ENCODE data around the gene TIAM1.
A peak's percentile ranks its signal among the peaks of the same experiment; 100 is the strongest.

Gene TIAM1

DNA sequence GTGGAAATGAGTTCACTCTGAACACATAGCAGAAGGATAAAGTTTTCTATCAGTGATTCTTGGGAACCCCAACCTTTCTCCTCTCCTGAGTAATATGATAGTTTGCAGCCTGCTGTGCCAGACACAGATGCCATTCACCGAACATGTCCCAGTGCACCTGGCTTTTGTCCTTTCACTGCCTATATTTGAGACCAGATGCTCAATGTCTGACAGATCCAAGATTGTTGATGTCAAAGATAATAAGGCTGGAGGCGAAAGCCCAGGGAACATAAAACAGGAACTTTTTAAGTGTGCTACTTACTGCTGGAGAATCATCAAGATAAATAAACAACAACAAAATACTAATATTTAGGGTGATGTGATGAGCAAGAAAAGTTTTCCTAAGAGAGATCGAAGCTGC lies 139.3 kb downstream of the TIAM1 start:
- no peak for DNase-seq (ENCODE audit: low read depth in 2 of 2)

DNA sequence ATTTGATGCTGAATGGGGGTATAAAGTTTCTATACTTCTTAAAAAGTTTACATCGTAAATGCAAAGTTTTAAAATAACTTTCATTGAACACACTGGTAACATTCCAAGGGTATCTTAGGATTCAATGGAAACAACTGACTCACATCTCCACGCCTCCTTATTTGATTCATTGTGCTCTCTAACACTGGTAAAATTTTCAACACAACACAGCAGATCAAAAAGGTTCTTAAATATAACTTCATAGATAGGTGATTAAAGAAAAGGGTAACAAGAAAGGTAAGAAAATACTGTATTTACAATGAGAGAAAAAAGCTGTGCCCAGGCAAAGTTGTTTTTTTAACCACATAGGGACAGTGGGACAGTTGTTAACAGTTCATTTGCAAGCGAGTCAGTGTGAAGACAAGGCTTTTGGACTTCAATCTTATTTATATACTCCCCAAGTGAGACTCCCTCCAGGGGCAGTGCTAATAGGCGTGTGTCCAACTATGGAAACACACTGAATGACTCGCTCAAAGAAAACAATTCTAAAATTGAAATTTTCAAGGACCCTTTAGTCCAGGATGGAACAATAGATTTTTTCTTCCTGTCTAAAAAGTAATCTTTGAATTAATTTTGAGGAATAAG lies 140.5 kb downstream of the TIAM1 start:
- no peak for DNase-seq (ENCODE audit: low read depth in 2 of 2)

DNA sequence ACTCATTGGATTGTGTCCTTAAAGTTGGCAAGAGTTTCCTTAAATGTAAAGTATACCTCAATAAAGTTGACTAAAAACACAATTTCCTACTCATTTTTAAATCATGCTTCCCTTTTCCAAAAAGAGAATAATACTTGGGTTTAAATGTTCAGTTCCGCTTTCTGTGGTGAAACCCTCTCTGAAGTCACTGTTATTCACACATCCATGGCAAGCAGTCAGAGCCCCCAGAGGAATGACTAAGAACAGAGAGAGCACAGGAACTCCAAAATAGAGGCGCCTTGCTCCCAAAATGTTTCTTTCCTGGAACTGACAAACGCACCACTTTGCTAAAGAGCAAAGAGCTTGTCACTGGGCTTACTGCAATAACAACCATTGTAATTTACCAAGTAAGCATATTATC lies 142.5 kb downstream of the TIAM1 start:
- DNase-seq (ENCODE audit: low read depth in 2 of 2): no peak

DNA sequence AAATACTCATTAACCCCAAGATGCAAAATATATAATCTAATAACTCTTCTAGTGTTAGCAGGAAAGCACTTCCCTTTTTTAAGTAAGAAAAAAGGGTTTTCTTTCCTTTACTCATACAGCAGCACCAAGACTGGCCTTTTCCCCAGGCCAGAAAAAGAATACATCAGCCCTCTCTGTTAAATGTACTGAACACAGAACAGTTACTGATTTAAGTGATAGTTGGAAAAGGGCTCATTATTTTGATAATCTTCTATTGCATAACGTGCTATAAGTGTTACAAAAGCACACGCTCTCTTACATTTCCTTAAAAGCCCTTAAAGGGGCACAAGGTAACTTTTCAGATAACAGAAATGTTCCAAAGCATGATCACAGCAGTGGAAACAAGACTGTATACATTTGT lies 142.9 kb downstream of the TIAM1 start:
- DNase-seq (ENCODE audit: low read depth in 2 of 2): no peak

DNA sequence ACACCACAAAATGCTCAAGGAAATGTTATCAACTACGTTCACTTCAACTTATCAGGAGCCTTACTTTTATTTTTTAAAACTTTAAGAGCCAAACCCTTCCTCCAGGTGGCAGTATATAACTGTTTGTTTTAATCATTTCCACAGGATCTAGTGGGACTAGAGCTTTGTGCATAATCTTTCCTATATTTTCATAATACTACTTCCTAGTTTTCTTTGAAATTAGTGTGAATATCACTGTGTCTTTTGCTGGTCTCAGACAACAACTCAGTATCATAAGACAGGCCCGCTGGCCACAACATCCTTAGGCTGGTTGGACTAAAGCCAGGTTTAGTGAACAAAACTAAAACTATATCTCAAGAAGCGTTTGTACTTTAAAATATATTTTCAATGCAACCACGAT lies 145.5 kb downstream of the TIAM1 start:
- no peak for DNase-seq (ENCODE audit: low read depth in 2 of 2)

DNA sequence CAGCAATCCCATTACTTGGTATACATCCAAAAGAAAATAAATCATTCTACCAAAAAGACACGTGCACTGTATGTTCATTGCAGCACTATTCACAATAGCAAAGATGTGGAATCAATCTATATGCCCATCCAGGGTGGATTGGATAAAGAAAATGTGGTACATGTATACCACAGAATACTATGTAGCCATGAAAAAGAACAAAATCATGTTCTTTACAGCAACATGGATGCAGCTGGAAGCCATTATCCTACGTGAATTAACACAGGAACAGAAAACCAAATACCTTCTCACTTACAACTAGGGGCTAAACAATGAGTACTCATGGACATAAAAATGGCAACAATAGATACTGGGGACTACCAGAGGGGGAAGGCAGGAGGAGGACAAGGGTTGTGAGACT lies 147.3 kb downstream of the TIAM1 start:
- DNase-seq (ENCODE audit: low read depth in 2 of 2): no peak

DNA sequence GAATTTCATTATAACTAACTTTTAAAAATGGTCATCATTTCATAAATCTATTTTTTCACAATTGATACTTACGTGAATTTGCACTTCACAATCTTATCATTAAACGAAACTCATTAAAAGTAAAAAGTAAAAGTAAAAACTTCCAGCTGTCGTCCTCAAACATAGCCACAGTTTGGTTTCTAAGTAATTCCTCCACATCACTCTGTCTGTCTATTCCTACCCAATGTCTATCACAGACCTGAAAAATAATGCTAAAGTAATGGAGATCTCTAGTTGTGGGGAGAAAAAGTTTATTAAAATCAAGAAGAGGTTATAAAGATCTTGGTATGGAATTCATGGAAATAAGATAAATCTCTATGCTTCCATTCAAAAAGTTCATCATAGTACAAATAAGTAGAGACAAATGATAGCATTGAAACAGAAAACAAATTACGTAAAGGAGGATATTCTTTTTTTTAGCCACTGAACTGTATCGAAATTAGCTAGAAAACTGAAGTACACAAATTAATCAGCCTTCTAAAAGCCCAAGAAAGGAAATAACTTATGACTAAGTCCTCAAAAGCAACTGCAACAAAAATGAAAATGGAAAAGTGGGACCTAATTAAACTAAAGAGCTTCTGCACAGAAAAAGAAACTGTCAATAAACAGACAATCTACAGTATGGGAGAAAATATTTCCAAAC lies 148.6 kb downstream of the TIAM1 start:
- no peak for DNase-seq (ENCODE audit: low read depth in 2 of 2)

DNA sequence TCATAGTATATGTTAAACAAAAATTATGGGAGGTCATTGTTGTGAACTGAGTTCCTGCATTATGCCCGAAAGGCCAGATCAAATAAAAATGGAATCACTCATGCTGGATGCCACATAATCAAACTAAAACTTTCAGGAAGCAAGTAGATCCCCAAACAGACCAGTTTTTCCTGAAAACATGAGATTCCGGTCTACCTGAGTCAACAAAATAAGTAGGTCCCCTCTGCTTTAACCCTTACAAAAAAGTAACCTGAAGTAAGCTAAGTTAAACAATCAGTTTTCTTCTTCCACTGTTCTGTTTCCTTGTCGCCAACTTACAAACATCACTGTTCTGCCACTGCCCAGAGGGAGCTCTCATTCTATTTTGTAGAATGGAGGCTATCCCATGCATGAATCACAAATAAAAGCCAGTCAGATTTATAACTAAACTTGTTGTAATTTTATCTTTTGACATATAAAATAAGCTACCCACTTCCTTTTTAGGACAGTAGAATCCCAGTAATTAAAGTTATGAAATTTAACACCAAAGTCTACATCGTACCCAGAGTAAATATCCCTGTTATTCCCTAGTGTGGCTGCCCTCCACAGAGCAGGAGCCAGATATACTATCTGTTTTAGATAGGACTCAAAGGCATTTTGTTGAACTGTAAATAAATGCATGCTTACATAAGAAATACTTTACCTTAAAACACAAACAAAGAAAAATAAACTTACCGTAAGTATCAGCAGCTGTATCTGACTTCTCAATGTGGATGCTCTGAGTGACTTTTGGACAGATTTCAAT lies 149.4 kb downstream of the TIAM1 start:
- DNase-seq (ENCODE audit: low read depth in 2 of 2): no peak

DNA sequence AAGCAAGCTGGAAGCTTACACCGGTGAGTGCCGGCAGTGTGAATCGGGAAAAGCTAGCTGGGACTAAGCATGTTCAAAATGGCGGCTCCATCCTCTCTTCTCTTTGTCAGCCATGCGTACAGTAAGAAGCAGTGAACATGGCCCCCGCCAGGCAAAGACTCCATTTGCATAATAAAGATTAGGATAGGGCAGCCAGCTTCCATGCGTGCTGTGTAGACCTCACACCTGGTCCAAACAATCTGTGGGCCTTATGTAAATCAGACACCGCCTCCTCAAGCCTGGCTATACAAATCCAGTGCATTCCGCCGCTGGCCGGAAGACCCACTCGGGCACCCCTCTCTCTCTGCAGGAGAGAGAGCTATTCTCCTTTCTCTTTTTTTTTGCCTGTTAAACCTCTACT lies 150.3 kb downstream of the TIAM1 start:
- no peak for DNase-seq (ENCODE audit: low read depth in 2 of 2)

DNA sequence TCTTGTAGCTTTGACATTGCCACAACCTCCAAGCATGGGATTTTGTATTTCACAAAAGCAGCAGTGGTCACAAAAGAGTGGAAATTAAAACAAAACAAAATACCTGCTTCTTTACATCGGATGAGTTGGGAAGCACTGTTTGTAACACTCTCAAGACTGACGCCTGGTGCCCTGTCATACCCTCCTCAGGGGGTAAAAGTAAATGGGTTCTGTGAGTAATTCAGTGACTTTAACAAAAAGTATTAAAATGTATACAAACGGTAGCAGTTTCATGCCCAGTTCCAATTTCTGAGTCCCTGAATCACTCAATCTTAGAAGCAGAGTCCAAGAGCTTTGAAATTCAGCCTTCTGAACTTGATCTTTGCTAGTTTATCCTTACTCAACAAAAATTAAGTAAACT lies 152.5 kb downstream of the TIAM1 start:
- DNase-seq (ENCODE audit: low read depth in 2 of 2): no peak

DNA sequence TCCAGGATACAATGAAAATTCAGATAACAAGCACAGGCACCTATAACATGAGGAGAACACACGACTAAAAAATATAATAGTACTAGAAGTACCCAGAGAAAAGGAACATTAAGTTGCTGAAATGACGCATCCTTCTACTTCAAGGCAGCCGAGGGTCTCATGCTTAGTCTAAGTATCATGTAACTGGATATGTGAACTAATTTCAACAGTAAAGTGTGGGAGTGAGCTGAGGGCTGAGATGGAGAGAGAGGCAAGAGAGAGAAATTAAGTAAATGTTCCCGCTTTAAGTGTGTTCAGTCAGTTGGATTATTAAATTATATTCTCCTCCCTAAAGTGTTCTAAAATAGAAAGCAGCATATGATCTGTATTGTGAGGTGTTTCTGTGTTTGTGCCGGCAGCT lies 153.5 kb downstream of the TIAM1 start:
- no peak for DNase-seq (ENCODE audit: low read depth in 2 of 2)

DNA sequence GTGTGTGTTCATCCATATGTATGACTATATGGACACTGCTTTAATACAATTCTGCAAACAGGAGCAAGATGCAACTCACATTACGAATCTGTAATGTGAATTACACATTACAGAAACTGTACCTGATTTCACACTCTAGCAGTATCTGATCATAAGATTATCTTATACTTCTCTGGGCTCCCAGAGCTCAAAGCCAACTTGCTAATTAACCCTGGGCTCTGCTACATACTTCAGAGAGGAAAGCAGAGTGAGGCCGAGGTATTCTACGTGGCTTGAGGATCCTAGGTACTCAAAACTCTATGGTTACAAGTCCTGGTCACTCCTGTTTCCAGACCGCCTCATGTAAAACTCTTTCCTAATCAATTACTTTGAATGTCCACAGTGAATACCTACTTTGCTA lies 156.6 kb downstream of the TIAM1 start:
- DNase-seq (ENCODE audit: low read depth in 2 of 2): no peak

DNA sequence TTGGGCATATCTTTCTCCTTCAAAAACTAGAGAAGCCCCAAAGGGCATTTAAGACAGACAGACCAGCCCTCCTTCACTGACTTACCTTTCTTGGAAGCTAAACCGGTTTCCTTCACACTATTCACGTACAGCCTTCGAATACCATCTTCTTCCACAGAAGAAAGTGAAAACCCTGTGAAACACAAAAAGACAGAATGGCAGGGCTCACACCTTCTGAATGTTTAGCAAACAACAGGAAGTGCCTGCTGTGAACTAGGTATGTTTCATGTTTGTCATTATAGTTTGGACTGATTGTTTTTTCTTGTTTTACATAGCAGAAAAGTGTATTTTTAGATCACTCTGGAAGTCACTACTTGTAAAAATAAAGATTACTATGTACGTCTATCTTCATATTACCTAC lies 157.1 kb downstream of the TIAM1 start:
- no peak for DNase-seq (ENCODE audit: low read depth in 2 of 2)

DNA sequence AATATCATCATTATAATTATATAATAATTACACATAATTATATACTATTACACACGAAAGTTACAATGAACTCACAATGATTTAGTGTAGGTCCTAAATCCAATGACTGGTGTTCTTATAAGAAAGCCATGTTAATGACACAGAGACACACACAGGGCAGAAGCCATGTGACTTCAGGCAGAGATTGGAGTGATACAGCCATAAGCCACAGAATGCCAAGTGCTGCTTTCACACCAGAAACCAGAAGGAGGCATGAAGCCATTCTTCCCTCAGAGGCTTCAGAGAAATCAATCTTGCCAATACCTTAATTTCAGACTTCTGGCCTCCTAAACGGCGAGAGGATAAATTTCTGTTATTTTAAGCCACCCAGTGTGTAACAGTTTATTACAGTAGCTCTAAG lies 158.4 kb downstream of the TIAM1 start:
- no peak for DNase-seq (ENCODE audit: low read depth in 2 of 2)

DNA sequence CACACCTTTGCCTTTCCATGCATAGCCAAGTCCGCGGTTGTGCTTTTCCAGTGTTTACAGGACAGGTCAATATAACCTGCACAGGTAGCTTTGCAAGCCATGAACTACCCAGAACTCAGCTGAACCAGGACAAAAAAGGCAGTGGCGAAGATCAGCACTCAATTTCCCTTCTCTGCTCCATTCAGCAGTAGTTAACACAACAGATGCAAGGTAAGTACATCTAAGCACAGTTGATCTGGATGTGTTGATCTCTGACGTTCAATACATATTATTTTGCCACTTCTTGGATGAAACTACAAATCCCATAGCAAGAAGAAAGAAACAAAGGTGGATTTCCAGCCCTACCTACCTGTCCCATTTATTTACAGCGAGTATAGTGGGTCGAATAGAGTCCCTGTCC lies 159.2 kb downstream of the TIAM1 start:
- no peak for DNase-seq (ENCODE audit: low read depth in 2 of 2)

DNA sequence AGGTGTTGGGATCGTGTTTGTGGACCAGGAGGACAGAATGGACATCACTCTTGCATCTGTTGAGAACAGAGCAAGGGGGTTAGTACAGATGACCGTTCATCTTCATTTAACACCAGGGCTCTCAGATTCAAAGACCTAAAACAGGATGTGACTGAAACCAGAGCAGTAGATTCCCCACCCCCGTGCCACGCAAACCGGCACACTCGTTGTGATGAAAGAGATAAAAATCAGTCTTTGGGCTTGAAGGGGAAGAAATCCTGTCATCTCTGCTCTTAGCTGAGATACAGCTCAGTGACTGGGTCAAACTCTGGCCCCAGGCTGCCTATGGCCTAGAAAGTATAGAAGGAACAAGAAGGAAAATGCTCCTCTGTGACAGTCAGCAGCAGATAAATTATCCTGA lies 159.6 kb downstream of the TIAM1 start:
- DNase-seq (ENCODE audit: low read depth in 2 of 2): peak; percentile 67 to 74

DNA sequence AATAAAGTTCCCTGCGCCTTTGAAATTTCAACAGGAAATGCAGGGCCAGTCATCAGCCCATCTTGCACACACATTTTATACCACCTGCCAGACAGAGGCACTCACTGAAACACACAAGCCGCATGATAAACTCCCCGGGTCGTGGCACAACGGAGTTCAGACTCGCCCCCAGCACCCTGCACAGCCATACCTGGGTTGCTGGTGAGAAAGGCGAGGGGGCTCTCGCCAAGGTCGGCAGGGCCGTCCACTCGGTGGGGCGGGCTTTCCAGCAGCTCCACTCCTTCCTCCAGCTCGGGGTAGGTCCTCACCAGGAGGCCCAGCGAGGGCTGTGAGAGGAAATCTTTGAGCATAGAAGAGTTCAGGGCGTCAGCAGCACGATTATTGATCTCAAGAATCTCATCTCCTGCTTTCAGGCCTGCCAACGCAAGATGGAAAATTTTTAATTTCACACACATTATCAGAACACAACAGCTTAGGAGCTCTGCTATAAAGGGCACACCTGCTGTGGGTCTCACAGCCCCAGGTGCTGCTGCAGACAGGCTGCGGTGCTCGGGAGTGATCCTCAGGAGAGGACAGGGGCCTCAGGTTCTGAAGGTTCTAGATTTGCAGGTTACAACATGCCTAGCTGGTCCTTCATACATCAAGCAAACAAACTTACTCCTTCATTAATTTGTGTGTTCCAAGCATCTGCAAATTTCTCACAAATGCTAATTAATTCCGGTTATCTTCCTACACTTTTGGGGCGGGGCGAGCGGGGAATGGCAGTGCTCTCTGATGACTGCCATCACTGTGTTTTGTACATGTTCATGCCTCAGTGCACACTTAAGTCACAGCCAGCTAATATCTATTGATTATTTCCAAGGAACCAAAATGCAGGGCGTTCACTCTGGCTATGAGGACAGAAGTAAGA lies 161.6 kb downstream of the TIAM1 start:
- peak; percentile 12 to 35 for DNase-seq (ENCODE audit: low read depth in 2 of 2)

DNA sequence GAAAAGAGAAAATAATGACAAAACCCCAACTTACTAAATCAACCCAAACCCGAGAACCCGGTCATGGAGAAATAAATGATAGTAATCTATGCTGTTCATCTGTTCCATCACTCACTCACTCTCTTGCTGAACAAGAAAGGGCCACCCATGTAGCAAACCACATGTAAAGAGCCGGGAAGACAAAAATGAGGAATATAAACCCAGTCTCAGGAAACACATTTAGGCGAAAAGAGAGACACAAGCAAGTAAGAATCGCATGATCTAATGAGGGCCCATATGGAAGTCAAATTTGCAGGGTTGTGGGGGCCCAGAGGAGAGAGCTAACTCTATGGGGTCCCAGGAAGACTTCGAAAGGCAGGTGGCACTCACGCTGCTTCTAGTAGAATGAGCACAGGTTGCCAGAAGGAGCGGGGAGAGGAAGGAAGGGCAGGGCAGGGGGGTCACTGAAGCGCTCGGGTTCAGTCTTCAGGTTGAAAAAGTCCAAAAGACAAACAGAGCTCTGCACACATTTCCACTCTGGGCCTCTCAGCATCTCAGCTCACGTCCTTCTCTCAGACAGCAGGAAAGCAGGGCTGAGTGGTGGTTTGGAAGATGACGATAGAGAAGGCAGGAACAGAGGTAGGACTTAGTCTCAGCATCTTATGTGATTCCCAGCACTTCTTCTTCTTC lies 162.8 kb downstream of the TIAM1 start:
- no peak for DNase-seq (ENCODE audit: low read depth in 2 of 2)

DNA sequence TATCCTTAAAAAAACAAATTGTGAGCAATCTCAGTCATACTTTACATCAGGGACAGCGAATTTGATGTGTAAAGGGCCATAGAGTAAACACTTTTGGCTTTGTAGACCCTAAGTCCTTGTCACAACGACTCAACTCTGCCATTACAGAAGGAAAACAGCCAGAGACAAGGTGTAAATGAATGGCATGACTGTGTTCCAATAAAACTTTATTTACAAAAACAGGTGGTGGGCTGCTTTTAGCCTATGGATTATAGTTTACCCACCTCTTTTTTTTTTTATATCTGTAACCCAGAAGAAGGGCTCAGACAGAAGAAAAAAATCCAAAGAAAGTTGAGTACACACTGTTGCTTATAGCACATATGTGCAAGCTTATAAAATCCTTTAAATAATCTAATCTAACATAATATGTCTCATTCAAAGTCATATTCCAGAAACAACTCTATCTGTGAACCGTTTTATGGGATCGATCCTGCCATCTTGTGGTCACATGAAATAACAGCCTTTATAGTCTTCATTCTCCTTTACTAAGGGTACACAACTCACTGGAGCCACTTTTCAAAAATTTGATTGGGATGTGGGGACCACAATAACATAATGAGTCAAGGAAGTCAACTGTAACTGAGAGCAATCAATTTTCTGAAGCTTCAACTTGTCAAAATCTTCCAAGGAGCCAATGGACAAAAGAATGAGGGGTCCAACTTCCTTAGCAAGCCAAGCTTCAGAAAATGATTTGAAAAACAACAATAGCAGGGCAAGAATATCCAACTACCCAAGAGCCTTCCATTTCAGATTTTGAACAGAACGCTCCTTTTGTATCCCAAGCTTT lies 163.6 kb downstream of the TIAM1 start:
- DNase-seq (ENCODE audit: low read depth in 2 of 2): no peak

DNA sequence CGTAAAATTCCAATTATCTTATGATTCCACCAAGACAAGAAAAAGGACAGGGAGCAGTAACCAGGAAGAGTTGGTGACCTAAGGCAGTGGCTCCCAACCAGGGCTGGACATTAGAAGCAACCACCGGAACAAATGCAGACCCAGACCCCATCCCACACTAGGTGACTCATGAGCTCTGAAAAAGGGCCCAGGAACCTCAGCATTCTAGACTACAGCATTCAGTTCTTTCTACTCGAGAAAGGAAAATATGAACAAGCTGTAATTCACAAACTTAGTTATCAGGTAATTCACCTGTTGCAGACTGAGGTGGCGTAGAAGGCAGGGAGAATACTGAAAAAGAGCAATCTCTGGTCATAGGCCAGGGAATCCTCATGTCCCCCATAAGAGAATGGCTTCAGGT lies 167.3 kb downstream of the TIAM1 start:
- DNase-seq (ENCODE audit: low read depth in 2 of 2): no peak

DNA sequence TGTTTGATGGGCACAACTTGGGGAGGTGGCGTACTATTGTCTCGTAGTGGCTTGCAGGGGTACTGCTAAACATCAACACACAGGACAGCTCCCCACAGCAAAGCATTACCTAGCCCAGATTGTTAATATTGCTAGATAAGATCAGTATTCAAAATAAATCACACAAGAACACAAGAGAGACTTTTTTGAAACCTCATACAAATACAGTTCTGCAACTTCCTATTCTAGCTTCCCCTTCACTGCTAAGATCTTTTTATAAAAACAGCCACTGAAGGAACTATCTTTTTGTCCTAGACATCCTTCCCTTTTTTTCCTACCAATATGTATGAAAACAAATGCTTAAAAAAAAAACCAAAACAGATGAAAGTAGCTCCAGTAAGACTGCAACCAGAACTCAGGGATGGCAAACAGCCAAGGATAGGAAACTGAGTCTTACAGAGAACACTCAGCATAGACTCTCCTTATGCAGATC lies 167.9 kb downstream of the TIAM1 start:
- DNase-seq (ENCODE audit: low read depth in 2 of 2): no peak
